Fibroblast of the aortic adventitia (primary cell): ENCODE measurements around the gene CEACAM16. TPM values are rescaled to one million over a fixed set of nuclear protein-coding genes. Genes with fewer than 3 reads are reported as not detected.
"Not testable (repeated sequence)": the region's sequence is repeated elsewhere in the genome, so short reads cannot be mapped to it uniquely, and the experiment has no call there.

Experiments
- DNase-seq: peaks from one replicate; pipeline ENCODE4 v3.0.0-alpha.2; 2010; ENCODE audit warnings: low read depth
- H3K4me3 ChIP-seq: 2 replicates; pipeline ENCODE4 v1.5.1; 2011; ENCODE audit warnings: low read depth, mild to moderate bottlenecking, control low read depth, low read length, moderate library complexity
- CTCF ChIP-seq: IDR thresholded peaks from 2 replicates; pipeline ENCODE4 v1.5.1; 2011; ENCODE audit warnings: mild to moderate bottlenecking, low read length, control low read depth, inconsistent platforms; ENCODE audit not compliant: insufficient read depth
- total RNA-seq: library from RNA; depleted of rRNA; stranded (reverse); fragments of >200 nt; gene quantifications from 2 replicates; pipeline ENCODE4 v1.2.3, GENCODE V29; 2012; ENCODE audit warnings: low replicate concordance

CEACAM16 gene
- total RNA-seq, 1 donor, result not detected

- no peak overlapping the region for H3K4me3 ChIP-seq
- no peak for DNase-seq
- no peak for TF ChIP-seq CTCF
Observed at GRCh38 chr19:44675521-44675920, 23.4 kb upstream of the CEACAM16 start.

GRCh38 chr19:44677019-44677811 is 21.7 kb upstream of the CEACAM16 start:
- no peak for TF ChIP-seq CTCF
- H3K4me3 ChIP-seq, result no peak overlapping the region
- peak; percentile 69 for DNase-seq

GRCh38 chr19:44680536-44680935 is 18.4 kb upstream of the CEACAM16 start:
- no peak for TF ChIP-seq CTCF
- H3K4me3 ChIP-seq, result no peak overlapping the region
- no peak for DNase-seq

- H3K4me3 ChIP-seq, result no peak overlapping the region
- TF ChIP-seq CTCF, result no peak
- no peak for DNase-seq
Observed at GRCh38 chr19:44681992-44682790, 16.8 kb upstream of the CEACAM16 start.

GRCh38 chr19:44682807-44683206 is 16.1 kb upstream of the CEACAM16 start:
- no peak for DNase-seq
- no peak overlapping the region for H3K4me3 ChIP-seq
- TF ChIP-seq CTCF, result no peak

GRCh38 chr19:44683434-44684210 is 15.3 kb upstream of the CEACAM16 start:
- no peak for DNase-seq
- no peak for TF ChIP-seq CTCF
- H3K4me3 ChIP-seq, result no peak overlapping the region

- not testable (repeated sequence) for H3K4me3 ChIP-seq, DNase-seq
Observed at GRCh38 chr19:44684396-44684795, 14.6 kb upstream of the CEACAM16 start.
